Stimulated activated CD8-positive, alpha-beta memory T cell treated with anti-CD3 and anti-CD28 coated beads, Interleukin-15, amount 100 ng/mL, for 48 hours (primary cell): ENCODE measurements around the gene CRAMP1.
"Not testable (repeated sequence)": the region's sequence is repeated elsewhere in the genome, so short reads cannot be mapped to it uniquely, and the experiment has no call there.

Experiments used
- DNase-seq, 2 donors: peaks; one replicate each; pipeline ENCODE4 v3.0.0-alpha.2; 2020; ENCODE audit warnings: low read depth in 2 of 2

The CRAMP1 gene

DNA sequence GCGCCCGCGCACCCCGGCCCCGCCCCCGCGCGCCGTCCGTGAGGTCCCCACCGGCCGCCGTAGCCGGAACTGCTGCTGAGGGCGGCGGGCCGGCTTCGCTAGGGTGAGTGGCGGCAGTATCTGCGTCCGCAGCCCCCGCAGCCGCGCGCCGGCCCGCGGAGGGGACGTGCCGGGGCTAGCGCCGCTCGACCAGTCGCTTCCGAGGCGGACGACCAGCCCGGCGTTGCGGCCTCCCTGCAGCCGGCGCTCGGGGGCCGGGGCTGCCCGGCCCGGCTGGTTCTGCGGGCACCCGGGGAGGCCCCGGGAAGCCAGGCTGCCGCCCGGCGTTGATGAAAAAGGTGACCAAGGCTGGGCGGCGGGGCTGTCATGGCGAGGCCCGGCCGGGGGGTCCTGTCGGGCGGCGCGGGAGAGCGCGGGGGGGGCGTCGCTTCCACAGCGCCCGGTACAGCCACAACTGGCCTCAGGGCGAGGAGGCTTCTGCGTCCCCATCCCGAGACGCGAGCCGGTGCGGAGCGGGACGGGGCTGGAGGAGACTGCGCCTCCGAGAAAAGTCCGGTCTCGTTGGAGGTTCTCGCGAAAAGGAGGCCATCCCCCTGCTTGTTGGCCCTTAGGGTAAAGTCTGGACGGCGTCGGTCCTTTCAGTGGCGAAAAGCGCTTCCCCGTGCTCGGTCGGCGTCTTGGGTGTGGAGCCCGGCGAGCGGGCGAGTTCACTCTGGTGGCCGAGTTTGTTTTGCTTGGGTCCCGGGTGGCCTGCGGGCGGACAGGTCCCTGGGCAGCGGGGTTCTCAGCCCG lies at the start of gene CRAMP1:
TSS of gene CRAMP1 (plus strand) at position 41 of the 792 bp plus-strand sequence. CDS start 2,280 bp downstream, outside the sequence.
- DNase-seq: no peak

DNA sequence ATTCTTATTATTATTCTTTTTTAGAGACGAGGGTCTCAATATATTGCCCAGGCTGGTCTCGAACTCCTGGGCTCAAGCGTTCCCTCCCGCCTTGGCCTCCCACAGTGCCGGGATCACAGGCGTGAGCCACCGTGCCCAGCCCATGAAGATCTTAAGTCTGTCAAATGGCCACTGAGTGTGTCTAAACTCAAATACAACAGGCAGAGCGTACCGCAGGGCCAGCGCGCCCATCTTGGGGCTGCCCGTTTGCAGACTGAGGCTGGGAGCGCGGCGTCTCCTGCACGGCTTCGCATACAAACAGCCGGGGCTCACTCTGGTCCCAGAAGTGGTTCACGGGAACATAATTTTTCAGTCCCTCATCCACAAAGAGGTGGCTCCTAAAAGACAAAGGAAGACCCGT lies 48.4 kb upstream of the CRAMP1 start:
- no peak for DNase-seq

- DNase-seq: no peak
Measured at GRCh38 chr16:1564325-1564724, 47.8 kb upstream of the CRAMP1 start.

DNA sequence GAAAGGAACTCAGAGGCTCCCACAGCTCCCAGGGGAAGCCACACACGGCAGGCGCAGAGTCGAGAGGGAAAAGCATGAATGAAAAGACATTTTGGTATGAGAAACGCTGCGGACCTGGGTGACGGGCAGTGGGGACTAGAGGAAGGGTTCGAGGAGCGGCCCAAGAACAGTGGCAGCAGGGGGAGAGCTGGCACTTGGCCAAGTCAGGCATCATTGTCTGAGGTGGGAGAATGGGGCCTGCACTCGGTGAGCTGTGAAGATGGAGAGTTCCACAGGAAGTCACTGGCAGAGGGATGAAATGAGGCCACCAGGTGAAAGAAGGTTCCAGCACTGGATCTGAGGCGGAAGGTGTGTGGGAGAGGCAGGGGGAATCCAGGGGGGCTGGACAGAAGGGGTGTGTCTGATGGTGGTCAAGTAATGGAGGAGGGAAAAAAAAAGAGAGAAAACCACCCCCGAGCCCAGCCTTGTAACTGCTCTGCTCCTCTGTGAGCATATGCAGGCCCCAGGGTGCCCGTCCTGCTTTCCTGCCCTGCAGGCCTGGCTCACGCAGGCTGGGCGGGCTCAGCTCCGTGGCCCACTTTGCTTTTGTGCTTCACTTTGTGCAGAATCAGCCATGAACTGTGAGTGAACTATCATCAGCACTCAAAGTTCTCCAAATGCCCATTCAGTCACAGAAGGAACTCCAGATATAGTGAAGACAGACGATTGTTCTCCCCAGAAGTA lies 46.9 kb upstream of the CRAMP1 start:
- no peak for DNase-seq

DNA sequence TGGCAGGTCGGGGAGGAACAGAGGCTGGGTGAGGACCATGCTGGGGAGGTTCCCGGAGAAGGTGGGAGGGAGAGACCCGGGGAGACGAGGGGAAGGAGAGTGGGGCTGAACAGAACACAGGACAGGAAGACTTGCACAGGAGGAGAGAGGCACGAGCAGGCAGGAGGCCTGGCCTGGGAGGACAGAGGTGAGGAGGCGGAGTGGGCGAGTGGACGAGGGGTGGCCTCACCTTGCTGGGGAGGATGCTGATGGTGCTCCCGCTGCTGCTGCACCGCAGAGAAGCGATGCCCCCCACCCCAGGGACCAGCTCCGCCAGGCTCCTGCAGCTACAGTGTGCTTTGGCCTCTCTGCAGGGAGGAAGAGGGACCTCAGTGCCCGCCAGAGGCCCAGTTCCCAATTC lies 44.2 kb upstream of the CRAMP1 start:
- no peak for DNase-seq

DNA sequence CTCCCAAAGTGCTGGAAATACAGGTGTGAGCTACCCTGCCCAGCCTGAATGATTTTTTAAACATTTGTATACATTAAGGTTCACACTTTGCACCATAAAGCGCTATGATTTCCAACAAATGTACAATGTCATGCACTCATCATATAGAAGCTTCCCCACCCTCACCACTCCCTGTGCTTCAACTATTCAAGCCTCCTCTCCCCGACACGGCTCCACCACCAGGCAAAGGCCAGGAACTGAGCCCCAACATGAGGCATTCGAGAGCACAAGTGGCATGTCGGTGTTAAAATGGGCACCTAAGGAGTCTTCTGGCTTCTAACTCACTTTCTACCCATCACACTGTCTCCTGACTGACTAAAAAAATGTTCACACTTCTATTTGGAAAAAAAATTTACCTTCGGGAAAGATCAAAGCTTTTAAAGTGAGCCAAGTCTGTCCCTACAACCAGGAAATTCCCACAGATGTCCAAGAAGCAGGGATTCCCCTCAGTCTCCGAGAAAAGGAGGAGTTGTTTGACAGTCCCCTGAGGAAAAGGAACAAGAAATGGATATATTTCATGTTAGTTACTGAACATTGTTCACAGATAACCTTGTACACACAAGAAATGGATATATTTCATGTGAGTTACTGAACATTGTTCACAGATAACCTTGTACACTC lies 41.0 kb upstream of the CRAMP1 start:
- no peak for DNase-seq

DNA sequence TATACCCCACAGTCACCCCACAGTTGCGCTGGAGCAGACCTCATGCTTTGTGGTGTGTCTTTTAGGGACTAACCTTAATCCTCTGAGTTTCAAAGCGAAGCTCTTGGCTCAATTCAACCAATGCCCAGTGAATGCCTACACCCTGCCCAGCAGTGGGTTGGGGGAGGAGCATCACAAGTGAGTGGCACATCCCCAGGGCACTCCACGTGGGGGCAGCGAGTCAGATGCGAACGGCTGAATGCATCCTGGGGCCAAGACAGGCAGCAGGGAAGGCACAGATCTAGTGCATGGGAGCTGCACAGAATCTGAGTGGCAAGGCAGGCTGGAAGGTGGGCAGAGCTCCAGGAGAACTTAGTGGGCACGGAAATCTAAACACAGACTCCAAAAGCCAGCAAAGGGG lies 39.5 kb upstream of the CRAMP1 start:
- DNase-seq: no peak

DNA sequence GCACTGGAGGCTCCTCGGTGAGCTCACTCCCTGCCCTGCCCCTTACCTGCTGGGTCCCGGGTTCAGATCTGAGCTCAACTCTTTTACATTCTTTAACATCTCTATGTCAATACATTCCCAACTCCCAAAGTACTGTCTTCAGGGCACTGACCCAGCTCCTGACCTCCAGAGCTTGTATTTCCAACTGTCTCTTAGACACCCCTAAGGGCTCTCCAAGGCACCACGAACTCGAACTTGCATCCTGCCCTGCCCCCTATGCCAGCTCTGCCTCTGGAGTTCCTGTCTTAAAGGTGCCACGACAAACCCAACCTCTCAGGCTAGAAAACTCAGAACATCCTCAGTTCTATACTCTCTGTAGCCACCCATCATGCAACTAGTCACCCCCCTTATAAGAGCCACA lies 38.9 kb upstream of the CRAMP1 start:
- DNase-seq: no peak

- DNase-seq: no peak
Measured at GRCh38 chr16:1575578-1575977, 36.6 kb upstream of the CRAMP1 start.

- DNase-seq: no peak
Measured at GRCh38 chr16:1579214-1579613, 32.9 kb upstream of the CRAMP1 start.

DNA sequence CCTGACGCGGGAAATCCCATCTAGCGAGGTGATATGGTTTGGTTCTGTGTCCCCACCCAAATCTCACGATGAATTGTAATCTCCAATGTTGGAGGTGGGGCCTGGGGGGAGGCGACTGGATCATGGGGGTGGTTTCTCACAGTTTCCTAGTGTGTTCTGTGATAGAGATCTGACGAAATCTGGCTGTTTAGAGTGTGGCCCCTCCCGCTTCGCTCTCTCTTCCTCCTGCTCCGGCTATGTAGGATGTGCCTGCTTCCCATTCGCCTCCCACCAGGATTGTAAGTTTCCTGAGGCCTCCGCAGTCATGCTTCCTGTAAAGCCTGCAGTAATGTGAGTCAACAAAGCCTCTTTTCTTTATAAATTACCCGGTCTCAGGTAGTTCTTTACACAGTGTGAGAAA lies 31.9 kb upstream of the CRAMP1 start:
- DNase-seq: no peak

DNA sequence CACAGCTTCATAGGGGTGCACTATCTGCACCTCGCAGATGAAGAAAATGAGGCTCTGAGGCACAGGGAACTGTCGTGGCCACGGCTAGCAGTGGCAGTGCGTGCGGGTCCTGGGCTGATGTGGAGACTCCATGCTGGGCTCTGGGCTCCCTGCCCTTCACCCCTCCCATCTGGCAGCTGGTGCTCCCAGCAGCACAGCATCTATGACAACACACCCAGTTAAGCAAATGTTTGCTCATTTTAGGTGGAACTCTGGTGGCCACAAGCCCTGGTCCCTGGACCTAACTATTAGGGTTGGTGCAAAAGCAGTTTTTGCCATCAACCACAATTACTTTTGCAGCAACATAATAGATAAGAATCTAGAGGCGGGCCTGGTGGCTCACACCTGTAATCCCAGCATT lies 31.2 kb upstream of the CRAMP1 start:
- DNase-seq: no peak

GRCh38 chr16:1581804-1582203 lies 30.4 kb upstream of the CRAMP1 start:
- DNase-seq: no peak

- DNase-seq: no peak
Measured at GRCh38 chr16:1583180-1583579, 29.0 kb upstream of the CRAMP1 start.

DNA sequence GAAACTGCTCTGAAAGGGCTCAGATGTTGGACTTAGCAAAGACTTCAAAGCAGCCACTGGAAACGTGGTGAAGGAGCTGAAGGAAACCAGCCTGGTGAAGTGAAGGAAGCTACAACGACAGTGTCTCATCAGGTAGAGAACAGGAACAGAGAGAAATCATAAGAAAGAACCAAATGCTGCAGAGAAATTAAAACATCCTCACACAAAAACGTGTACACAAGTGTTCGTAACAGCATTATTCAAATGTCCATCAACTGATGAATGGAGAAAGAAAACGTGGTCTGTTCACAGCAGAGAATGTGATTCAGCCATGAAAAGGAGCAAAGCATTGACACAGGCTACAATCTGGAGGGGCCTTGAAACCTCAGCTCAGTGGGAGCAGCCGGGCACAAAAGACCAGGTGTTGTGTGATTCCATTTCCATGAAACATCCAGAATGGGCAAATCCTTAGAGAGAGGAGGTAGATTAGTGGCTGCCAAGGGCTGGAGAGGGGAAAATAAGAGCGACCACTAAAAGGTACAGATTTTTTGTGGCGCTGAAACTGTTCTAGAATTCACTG lies 27.2 kb upstream of the CRAMP1 start:
- no peak for DNase-seq

DNA sequence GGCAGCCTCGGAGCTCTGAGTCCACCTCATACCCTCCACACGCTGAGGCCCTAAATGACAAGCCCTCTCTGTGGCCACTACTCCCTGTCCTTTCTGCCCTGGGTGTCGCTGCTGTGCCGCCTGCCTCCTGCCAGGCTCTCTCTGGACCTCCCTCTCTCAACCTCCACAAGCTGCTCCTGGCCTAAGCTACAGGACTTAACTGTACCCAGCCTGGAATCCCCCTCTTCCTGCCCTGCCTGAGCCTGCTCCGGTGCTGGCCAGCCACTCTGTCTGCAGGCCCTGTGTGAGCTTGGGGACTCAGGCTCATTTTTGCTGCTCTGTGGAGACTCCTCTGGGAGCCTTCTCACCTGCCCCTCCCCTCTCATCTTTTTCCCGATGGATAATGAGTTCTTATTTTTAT lies 21.8 kb upstream of the CRAMP1 start:
- no peak for DNase-seq

- no peak for DNase-seq
Measured at GRCh38 chr16:1590930-1591705, 21.0 kb upstream of the CRAMP1 start.

DNA sequence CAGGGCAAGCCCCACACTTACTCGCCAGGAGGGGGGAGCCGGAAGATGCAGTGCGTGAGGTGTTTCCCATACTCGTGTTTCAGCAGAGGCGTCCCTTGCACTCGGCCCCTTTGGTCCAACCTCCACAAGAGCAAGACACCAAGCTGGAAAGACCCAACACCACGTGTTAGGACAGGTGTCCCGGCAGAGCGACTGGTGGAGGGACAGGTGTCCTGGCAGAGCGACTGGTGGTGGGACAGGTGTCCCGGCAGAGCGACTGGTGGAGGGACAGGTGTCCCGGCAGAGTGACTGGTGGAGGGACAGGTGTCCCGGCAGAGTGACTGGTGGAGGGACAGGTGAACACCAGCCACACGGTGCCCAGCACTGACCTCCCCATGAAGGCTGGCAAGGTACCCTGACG lies 19.7 kb upstream of the CRAMP1 start:
- no peak for DNase-seq

- not testable (repeated sequence) for DNase-seq
Measured at GRCh38 chr16:1595511-1595910, 16.6 kb upstream of the CRAMP1 start.

GRCh38 chr16:1596516-1596915 lies 15.6 kb upstream of the CRAMP1 start:
- DNase-seq: no peak

DNA sequence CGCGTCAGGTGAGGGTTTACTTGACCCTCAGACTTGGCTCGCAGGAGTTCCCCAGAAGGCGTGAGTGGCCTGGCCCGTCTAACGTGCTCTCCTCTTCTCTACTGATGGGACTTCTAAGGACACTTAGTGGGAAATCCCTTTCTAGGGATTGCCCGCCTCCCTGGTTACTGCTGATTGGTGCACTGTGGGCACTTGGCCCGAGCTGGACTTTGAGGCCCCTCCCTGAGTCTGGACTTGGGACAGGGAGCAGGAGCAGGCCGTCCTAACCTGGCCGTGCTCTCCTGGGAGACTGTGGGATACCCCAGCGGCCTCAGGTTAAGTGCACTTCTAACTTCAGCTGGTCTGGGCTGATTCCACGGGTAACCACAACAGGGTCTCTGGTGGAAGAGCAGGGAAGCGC lies 15.0 kb upstream of the CRAMP1 start:
- DNase-seq: no peak

- DNase-seq: no peak
Measured at GRCh38 chr16:1601031-1601430, 11.1 kb upstream of the CRAMP1 start.
